H9 (cell line): ENCODE measurements around the gene MDH1. TPM values are rescaled to one million over a fixed set of nuclear protein-coding genes. Genes with fewer than 3 reads are reported as not detected.
A peak's percentile ranks its signal among the peaks of the same experiment; 100 is the strongest.

Experiments
- DNase-seq: peaks from one replicate; pipeline ENCODE4 v3.0.0-alpha.2; 2017
- H2AFZ ChIP-seq: one replicate; pipeline ENCODE4 v1.6.1; 2013; ENCODE audit warnings: mild to moderate bottlenecking, low read length, control low read depth, moderate library complexity
- H2AK5ac ChIP-seq: 2 replicates; pipeline ENCODE4 v1.6.1; 2013; ENCODE audit warnings: low read length, control low read depth, mixed read lengths; ENCODE audit not compliant: insufficient read length
- H2BK120ac ChIP-seq: one replicate; pipeline ENCODE4 v1.6.1; 2013; ENCODE audit warnings: low read depth, mild to moderate bottlenecking, low read length, control low read depth, inconsistent platforms; ENCODE audit not compliant: poor library complexity, severe bottlenecking
- H2BK12ac ChIP-seq: 2 replicates; pipeline ENCODE4 v1.6.1; 2013; ENCODE audit warnings: low read length, control low read depth, mixed read lengths, low read depth; ENCODE audit not compliant: insufficient read length
- H2BK15ac ChIP-seq: 2 replicates; pipeline ENCODE4 v1.6.1; 2013; ENCODE audit warnings: low read depth, low read length, control low read depth
- H2BK20ac ChIP-seq: one replicate; pipeline ENCODE4 v1.6.1; 2013; ENCODE audit warnings: low read depth, mild to moderate bottlenecking, low read length, control low read depth, inconsistent platforms; ENCODE audit not compliant: poor library complexity, severe bottlenecking
- H2BK5ac ChIP-seq: 2 replicates; pipeline ENCODE4 v1.6.1; 2013; ENCODE audit warnings: low read length, control low read depth, mixed read lengths; ENCODE audit not compliant: insufficient read length
- H3K14ac ChIP-seq: 2 replicates; pipeline ENCODE4 v1.6.1; 2013; ENCODE audit warnings: low read length, control low read depth; ENCODE audit not compliant: insufficient read depth
- H3K18ac ChIP-seq: 2 replicates; pipeline ENCODE4 v1.6.1; 2013; ENCODE audit warnings: low read depth, mild to moderate bottlenecking, mixed read lengths, low read length, control low read depth; ENCODE audit not compliant: insufficient read length
- H3K23ac ChIP-seq: 2 replicates; pipeline ENCODE4 v1.6.1; 2013; ENCODE audit warnings: low read length, control low read depth, mixed read lengths, low read depth; ENCODE audit not compliant: insufficient read length
- H3K23me2 ChIP-seq: 2 replicates; pipeline ENCODE4 v1.6.1; 2013; ENCODE audit warnings: low read depth, mild to moderate bottlenecking, mixed read lengths, low read length, control low read depth; ENCODE audit not compliant: insufficient read length, poor library complexity, severe bottlenecking
- H3K27ac ChIP-seq: 2 replicates; pipeline ENCODE4 v1.5.1; 2013; ENCODE audit warnings: low read length, control low read depth, mixed read lengths, low read depth; ENCODE audit not compliant: insufficient read length
- H3K27me3 ChIP-seq: 2 replicates; pipeline ENCODE4 v1.6.1; 2013; ENCODE audit warnings: low read length, control low read depth, inconsistent platforms; ENCODE audit not compliant: insufficient read depth
- H3K4ac ChIP-seq: 2 replicates; pipeline ENCODE4 v1.6.1; 2013; ENCODE audit warnings: low read depth, mild to moderate bottlenecking, control low read depth, inconsistent platforms, low read length, moderate library complexity
- H3K4me1 ChIP-seq: 2 replicates; pipeline ENCODE4 v1.6.1; 2013; ENCODE audit warnings: low read length, control low read depth, inconsistent platforms; ENCODE audit not compliant: insufficient read depth
- H3K4me2 ChIP-seq: 2 replicates; pipeline ENCODE4 v1.6.1; 2013; ENCODE audit warnings: low read length, control low read depth, mixed read lengths; ENCODE audit not compliant: insufficient read length, insufficient read depth
- H3K56ac ChIP-seq: 2 replicates; pipeline ENCODE4 v1.6.1; 2013; ENCODE audit warnings: low read depth, mild to moderate bottlenecking, mixed read lengths, low read length, control low read depth; ENCODE audit not compliant: insufficient read length
- H3K79me1 ChIP-seq: 2 replicates; pipeline ENCODE4 v1.6.1; 2013; ENCODE audit warnings: low read depth, mild to moderate bottlenecking, moderate library complexity, low read length, control low read depth, inconsistent platforms; ENCODE audit not compliant: insufficient read depth, poor library complexity, severe bottlenecking
- H3K79me2 ChIP-seq: 2 replicates; pipeline ENCODE4 v1.6.1; 2013; ENCODE audit warnings: low read length, control low read depth, inconsistent platforms; ENCODE audit not compliant: insufficient read depth
- H3K9ac ChIP-seq: 2 replicates; pipeline ENCODE4 v1.6.1; 2013; ENCODE audit warnings: low read length, control low read depth, mixed read lengths; ENCODE audit not compliant: insufficient read length; ENCODE audit errors: extremely low read depth
- H3K9me3 ChIP-seq: one replicate; pipeline ENCODE4 v1.6.1; 2013; ENCODE audit warnings: low read depth, low read length, inconsistent platforms; ENCODE audit not compliant: control insufficient read depth
- H3T11ph ChIP-seq: one replicate; pipeline ENCODE4 v1.6.1; 2013; ENCODE audit warnings: mild to moderate bottlenecking, low read length, control low read depth, inconsistent platforms
- H4K20me1 ChIP-seq: one replicate; pipeline ENCODE4 v1.6.1; 2013; ENCODE audit not compliant: control insufficient read depth, insufficient read length, insufficient read depth
- H4K5ac ChIP-seq: 2 replicates; pipeline ENCODE4 v1.6.1; 2013; ENCODE audit warnings: low read depth, mild to moderate bottlenecking, mixed read lengths, low read length, control low read depth; ENCODE audit not compliant: insufficient read length
- H4K8ac ChIP-seq: replicated peaks from 2 replicates; pipeline ENCODE4 v1.6.1; 2013; ENCODE audit warnings: low read length, control low read depth, mixed read lengths, low read depth; ENCODE audit not compliant: insufficient read length
- H4K91ac ChIP-seq: 2 replicates; pipeline ENCODE4 v1.6.1; 2013; ENCODE audit warnings: low read depth, mild to moderate bottlenecking, moderate library complexity, mixed read lengths, low read length, control low read depth; ENCODE audit not compliant: insufficient read length
- H3K27ac Mint-ChIP-seq, 3 experiments: 2 replicates in 2 of 3; 3 replicates in 1 of 3; pipeline ENCODE4 v1.8.0; 2020 to 2021; ENCODE audit warnings: mixed read lengths in 3 of 3, mild to moderate bottlenecking in 1 of 3, moderate library complexity in 1 of 3
- H3K27me3 Mint-ChIP-seq: 2 replicates; pipeline ENCODE4 v1.8.0; 2021; ENCODE audit warnings: low read depth, mild to moderate bottlenecking, moderate library complexity, mixed read lengths
- H3K36me3 Mint-ChIP-seq, 3 experiments: 2 replicates in 2 of 3; 3 replicates in 1 of 3; pipeline ENCODE4 v1.8.0; 2020 to 2021; ENCODE audit warnings: low read depth in 3 of 3, mixed read lengths in 3 of 3; ENCODE audit not compliant: insufficient read depth in 1 of 3
- H3K4me1 Mint-ChIP-seq, 2 experiments: 2 replicates each; pipeline ENCODE4 v1.8.0; 2020; ENCODE audit warnings: mixed read lengths in 2 of 2
- H3K4me3 Mint-ChIP-seq, 2 experiments: 2 replicates in 1 of 2; 3 replicates in 1 of 2; pipeline ENCODE4 v1.8.0; 2020 to 2021; ENCODE audit warnings: mild to moderate bottlenecking in 2 of 2, mixed read lengths in 2 of 2, moderate library complexity in 1 of 2
- H3K9me3 Mint-ChIP-seq, 2 experiments: 2 replicates in 1 of 2; 3 replicates in 1 of 2; pipeline ENCODE4 v1.8.0; 2020; ENCODE audit warnings: mild to moderate bottlenecking in 2 of 2, mixed read lengths in 2 of 2, moderate library complexity in 1 of 2
- WGBS: extraction: QIAGEN DNeasy Blood & Tissue Kit; methylation state at CpG from one replicate; pipeline ENCODE4 v1.1.7; 2013; ENCODE audit warnings: missing lambda C conversion rate, low lambda C conversion rate, mixed read lengths; ENCODE audit not compliant: insufficient read length; ENCODE audit errors: extremely low coverage; 5-methylcytosine and 5-hydroxymethylcytosine counted together
- total RNA-seq: library from RNA; stranded (reverse); gene quantifications from 2 replicates; pipeline ENCODE4 v1.2.1, GENCODE V29; 2021
- TF ChIP-seq, protein P1 (sequence below): fragments of 200-600 bp; sonication (generic); conservative IDR thresholded peaks from 3 replicates; pipeline ENCODE4 v1.8.0; 2021; ENCODE audit warnings: antibody characterized with exemption, mild to moderate bottlenecking

MDH1 gene
- total RNA-seq, 1 experiment from 2014 or later = 324 TPM

DNA sequence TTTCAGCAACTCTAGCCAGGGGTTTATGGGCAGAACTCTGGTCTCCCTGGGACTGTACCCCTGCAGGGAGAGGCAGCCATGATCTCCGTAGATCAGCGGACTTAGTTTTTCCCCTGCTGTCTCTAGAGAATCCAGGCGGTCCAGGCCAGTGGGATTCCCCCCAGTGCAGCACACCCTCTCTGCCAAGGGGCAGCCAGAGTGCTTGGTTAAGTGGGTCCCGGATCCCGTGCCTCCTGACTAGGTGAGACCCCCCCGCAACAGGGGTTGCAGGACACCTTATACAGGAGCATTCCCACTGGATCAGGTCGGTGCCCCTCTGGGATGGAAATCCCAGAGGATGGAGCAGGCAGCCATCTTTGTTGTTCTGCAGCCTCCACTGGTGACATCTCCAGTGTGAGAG, 33.5 kb upstream of the MDH1 start:
- no peak overlapping the region for H2BK12ac ChIP-seq
- Mint-ChIP-seq H3K9me3 (peaks cover 35 to 38% of the 10 kb centered on the region in 2 experiments), H3K27ac (peak overlapping the region in 2 of 3 experiments; percentile 59 to 78; a peak in 2 of 7 replicates), H3K36me3 (peaks cover 35 to 70% (median 38%) of the 10 kb centered on the region in 3 experiments), H3K4me1 (peaks cover 21 to 32% of the 10 kb centered on the region in 2 experiments), H3K4me3 (no peak overlapping the region), H3K27me3 (no peaks in the 10 kb centered on the region)
- no CpG with 5 or more reads among the region's 7 CpGs for WGBS
- no peaks in the 10 kb centered on the region for H3K4me1 ChIP-seq
- H3K4ac ChIP-seq = no peak overlapping the region
- H3K23me2 ChIP-seq = no peaks in the 10 kb centered on the region
- DNase-seq = no peak
- no peaks in the 10 kb centered on the region for H3K79me2 ChIP-seq
- no peak overlapping the region for H3K14ac ChIP-seq
- no peak overlapping the region for H4K5ac ChIP-seq
- H2BK15ac ChIP-seq = no peak overlapping the region
- no peak overlapping the region for H3T11ph ChIP-seq
- H4K91ac ChIP-seq = no peak overlapping the region
- H3K27me3 ChIP-seq = no peaks in the 10 kb centered on the region
- no peak overlapping the region for H3K27ac ChIP-seq
- no peak overlapping the region for H3K18ac ChIP-seq
- no peak overlapping the region for H2BK120ac ChIP-seq
- no peak overlapping the region for H2AFZ ChIP-seq
- peaks cover 2% of the 10 kb centered on the region for H4K20me1 ChIP-seq
- no peak overlapping the region for H3K23ac ChIP-seq
- no peak overlapping the region for H4K8ac ChIP-seq
- H2BK20ac ChIP-seq = no peak overlapping the region
- H3K9ac ChIP-seq = no peak overlapping the region
- H3K56ac ChIP-seq = no peak overlapping the region
- no peaks in the 10 kb centered on the region for H3K79me1 ChIP-seq
- no peak overlapping the region for H2AK5ac ChIP-seq
- TF ChIP-seq, protein P1, sequence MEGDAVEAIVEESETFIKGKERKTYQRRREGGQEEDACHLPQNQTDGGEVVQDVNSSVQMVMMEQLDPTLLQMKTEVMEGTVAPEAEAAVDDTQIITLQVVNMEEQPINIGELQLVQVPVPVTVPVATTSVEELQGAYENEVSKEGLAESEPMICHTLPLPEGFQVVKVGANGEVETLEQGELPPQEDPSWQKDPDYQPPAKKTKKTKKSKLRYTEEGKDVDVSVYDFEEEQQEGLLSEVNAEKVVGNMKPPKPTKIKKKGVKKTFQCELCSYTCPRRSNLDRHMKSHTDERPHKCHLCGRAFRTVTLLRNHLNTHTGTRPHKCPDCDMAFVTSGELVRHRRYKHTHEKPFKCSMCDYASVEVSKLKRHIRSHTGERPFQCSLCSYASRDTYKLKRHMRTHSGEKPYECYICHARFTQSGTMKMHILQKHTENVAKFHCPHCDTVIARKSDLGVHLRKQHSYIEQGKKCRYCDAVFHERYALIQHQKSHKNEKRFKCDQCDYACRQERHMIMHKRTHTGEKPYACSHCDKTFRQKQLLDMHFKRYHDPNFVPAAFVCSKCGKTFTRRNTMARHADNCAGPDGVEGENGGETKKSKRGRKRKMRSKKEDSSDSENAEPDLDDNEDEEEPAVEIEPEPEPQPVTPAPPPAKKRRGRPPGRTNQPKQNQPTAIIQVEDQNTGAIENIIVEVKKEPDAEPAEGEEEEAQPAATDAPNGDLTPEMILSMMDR = no peak
- no peaks in the 10 kb centered on the region for H3K9me3 ChIP-seq
- H3K4me2 ChIP-seq = no peak overlapping the region
- H2BK5ac ChIP-seq = no peak overlapping the region
